HG02981 (cell line): Measurements from ENCODE around the gene HSPBP1.

Experiments used
- ATAC-seq: cut with Tn5 transposase; IDR thresholded peaks from one replicate; pipeline ENCODE4 v1.9.1; 2021; ENCODE audit warnings: mild to moderate bottlenecking, moderate library complexity; ENCODE audit not compliant: unreplicated experiment

Gene HSPBP1

GRCh38 chr19:55305491-55305890 lies 25.6 kb upstream of the HSPBP1 start:
- ATAC-seq = no peak

GRCh38 chr19:55304980-55305379 lies 25.1 kb upstream of the HSPBP1 start:
- ATAC-seq = no peak

- no peak for ATAC-seq
Measured at GRCh38 chr19:55304279-55304978, 24.5 kb upstream of the HSPBP1 start.

- no peak for ATAC-seq
Measured at GRCh38 chr19:55303477-55303876, 23.6 kb upstream of the HSPBP1 start.

- no peak for ATAC-seq
Measured at GRCh38 chr19:55302318-55302703, 22.4 kb upstream of the HSPBP1 start.

- ATAC-seq = no peak
Measured at GRCh38 chr19:55301459-55302317, 21.8 kb upstream of the HSPBP1 start.

GRCh38 chr19:55300886-55301458 lies 21.1 kb upstream of the HSPBP1 start:
- no peak for ATAC-seq

- ATAC-seq = no peak
Measured at GRCh38 chr19:55299991-55300390, 20.1 kb upstream of the HSPBP1 start.

GRCh38 chr19:55297267-55297666 lies 17.4 kb upstream of the HSPBP1 start:
- ATAC-seq = no peak

- no peak for ATAC-seq
Measured at GRCh38 chr19:55289117-55289796, 9.3 kb upstream of the HSPBP1 start.

- ATAC-seq = no peak
Measured at GRCh38 chr19:55287361-55288079, 7.6 kb upstream of the HSPBP1 start.

- ATAC-seq = no peak
Measured at GRCh38 chr19:55285229-55285890, 5.5 kb upstream of the HSPBP1 start.

- no peak for ATAC-seq
Measured at GRCh38 chr19:55284405-55285058, 4.6 kb upstream of the HSPBP1 start.

GRCh38 chr19:55283548-55284377 lies 3.9 kb upstream of the HSPBP1 start, which contains the start of gene BRSK1:
BRSK1 (plus strand) TSS chr19:55283997; CDS start chr19:55284443, 446 bp downstream.
- ATAC-seq = no peak

GRCh38 chr19:55279340-55279739 lies 570 bp downstream of the HSPBP1 start:
- ATAC-seq = no peak

GRCh38 chr19:55278391-55279135 lies 1.3 kb downstream of the HSPBP1 start:
- ATAC-seq = no peak

GRCh38 chr19:55277494-55277893 lies 2.4 kb downstream of the HSPBP1 start:
- no peak for ATAC-seq
